GM21529 (cell line): Measurements from ENCODE around the gene TBRG4.

Experiments
- ATAC-seq: cut with Tn5 transposase; IDR thresholded peaks from one replicate; pipeline ENCODE4 v1.9.1; 2021; ENCODE audit not compliant: unreplicated experiment

TBRG4 gene

DNA sequence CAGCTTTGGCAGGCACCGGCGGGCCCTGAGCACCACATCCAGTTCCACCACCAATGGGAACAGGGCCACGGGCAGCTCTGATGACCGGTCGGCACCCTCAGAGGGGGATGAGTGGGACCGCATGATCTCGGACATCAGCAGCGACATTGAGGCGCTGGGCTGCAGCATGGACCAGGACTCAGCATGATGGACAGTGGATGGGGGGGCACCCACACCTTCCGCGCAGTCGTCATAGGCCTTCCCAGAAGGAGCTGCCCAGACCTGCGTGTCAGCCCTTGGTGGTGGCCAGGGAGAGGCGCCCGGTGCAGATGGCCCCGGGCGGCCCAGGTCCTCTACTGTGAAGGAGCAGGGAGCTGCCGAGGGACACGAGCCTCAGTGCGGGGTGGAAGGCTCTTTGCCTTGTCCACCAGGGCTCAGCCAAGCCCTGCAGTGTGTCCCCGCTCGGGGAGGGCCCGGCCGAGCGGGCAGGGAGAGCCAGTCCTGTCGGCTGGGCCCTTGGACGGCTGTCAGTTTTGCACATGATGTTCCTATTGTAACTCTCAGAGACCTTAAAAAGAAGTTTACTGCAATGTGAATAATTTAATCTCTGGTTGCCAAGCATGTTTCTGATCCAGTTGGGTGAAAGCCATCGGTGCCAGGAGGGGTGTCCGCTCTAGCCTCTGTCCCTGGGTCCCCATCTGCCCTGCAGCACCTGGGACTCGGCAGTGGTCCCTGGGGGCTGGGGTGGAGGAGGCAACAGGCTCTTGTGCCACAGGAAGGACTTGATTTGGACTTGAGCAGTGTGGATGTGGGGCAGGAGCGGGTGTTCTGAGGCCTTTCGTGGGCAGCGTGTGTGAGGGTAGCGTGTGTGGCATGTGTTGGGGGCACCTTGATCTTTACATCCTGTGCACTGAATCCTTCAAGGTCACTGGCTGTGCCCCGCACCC is 35.4 kb downstream of the TBRG4 start:
- ATAC-seq = no peak

- ATAC-seq = no peak
Observed at GRCh38 chr7:45075355-45075644, 36.2 kb downstream of the TBRG4 start.

GRCh38 chr7:45074528-45075354 is 36.8 kb downstream of the TBRG4 start:
- no peak for ATAC-seq

- no peak for ATAC-seq
Observed at GRCh38 chr7:45073786-45074527, 37.5 kb downstream of the TBRG4 start.

GRCh38 chr7:45073031-45073785 is 38.3 kb downstream of the TBRG4 start:
- ATAC-seq = no peak

DNA sequence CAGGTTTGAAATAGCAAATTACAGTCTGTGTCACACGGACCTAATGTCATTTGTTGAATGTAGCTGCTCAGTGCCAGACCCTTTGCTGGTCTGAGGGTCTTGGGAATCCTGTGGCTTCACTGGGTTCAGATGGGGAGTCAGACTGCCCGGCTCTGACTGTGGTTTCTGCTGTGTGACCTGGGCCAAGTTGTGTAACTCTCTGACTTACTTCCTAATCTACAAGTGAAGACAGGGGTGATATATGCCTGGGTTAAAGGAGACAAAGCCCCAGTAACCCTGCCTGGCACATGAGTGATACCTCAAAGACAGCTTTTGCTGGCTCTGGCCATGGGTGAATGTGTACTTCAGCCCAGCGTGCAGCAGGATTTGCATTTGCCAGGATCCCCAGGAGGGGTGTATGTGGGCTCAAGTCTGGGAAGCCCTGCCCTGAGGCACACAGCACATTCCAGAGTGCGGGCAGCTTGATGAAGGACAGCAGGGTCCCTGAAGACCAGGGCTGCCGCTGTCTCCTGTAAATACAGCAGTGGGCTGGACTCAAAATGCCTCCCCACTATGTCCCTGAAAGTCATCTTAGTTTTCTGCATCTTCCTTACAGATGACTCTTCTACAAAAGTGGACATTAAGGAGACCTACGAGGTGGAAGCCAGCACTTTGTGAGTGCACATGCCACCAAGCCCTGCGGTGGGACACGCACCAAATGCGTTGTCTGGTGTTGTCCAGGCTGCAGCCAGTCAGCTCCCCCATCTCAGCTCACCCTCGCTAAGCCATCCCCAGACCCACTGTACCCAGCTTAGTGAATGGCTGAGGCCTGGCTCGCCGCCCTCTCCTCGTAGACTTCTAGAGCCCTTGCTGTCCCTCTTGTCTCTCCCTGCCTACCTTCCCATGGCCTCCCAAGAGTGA is 39.1 kb downstream of the TBRG4 start:
- no peak for ATAC-seq

GRCh38 chr7:45071528-45071927 is 40.0 kb downstream of the TBRG4 start:
- ATAC-seq = no peak

GRCh38 chr7:45070254-45070642 is 41.2 kb downstream of the TBRG4 start:
- no peak for ATAC-seq

GRCh38 chr7:45069444-45070253 is 41.8 kb downstream of the TBRG4 start:
- no peak for ATAC-seq

DNA sequence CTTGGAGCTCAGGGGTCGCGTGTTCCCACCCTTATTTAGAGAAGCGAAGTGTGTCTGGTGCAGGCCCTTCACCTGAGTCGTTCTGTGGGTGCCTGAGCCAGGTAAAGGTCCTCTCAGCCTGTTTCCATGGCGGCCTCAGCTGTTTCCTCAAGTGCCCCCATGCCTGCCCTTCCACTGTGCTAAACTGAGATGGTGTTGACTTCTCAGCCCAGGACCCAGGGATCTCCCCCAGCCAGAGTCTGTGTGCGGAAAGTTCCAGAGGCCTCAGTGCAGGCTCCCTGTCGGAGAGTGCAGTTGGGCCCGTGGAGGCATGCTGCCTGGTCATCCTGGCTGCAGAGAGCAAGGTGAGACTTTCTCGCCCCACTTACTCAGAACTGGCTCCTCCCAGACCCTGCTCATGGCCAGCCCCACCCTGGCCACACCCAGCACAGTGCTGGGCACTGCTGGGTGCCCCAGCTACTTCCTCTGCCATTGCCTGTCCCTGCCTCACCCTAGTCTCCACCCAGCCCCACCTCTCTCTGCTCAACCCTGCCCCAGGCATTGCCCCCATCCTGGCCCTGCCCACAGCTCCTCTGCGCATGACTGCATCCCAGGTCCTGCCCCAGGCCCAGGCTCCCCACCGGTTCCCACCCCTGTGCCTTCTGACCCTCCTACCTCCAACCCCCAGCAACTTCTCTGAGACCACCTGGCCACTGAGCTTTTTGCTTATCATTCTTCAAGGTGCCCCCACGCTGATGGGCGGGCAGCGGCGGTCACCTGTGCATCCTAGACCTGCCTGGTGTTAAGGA is 43.1 kb downstream of the TBRG4 start:
- no peak for ATAC-seq

DNA sequence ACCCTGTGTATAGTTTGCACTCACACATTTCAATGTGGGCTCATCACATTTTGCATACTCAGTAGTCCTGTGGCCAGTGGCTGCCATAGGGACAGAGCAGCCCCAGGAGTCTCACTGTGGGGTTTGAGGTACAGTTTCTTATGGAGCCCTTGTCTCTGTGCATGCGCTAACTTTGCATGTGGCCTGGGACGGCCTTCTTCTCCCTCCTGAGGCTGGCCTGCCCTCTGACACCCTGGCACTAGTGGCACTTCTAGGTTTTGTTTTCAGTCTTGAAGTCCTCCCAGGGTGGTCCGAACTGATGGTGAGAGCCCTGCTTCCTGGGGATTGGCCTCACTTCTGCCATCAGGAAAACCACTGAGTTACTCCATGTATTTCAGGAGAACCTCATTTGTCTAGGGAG is 43.9 kb downstream of the TBRG4 start:
- no peak for ATAC-seq

GRCh38 chr7:45066409-45066808 is 45.1 kb downstream of the TBRG4 start:
- ATAC-seq = no peak

- no peak for ATAC-seq
Observed at GRCh38 chr7:45065031-45065995, 46.2 kb downstream of the TBRG4 start.

GRCh38 chr7:45064047-45064725 is 47.3 kb downstream of the TBRG4 start:
- no peak for ATAC-seq

- ATAC-seq = no peak
Observed at GRCh38 chr7:45061806-45062425, 49.6 kb downstream of the TBRG4 start.

GRCh38 chr7:45061352-45061751 is 50.1 kb downstream of the TBRG4 start:
- no peak for ATAC-seq
